Measurements from ENCODE around the gene SYCE3. TPM values are rescaled to one million over a fixed set of nuclear protein-coding genes. Genes with fewer than 3 reads are reported as not detected.

SYCE3 gene
- total and polyA plus RNA-seq, 7 donors = not detected

DNA sequence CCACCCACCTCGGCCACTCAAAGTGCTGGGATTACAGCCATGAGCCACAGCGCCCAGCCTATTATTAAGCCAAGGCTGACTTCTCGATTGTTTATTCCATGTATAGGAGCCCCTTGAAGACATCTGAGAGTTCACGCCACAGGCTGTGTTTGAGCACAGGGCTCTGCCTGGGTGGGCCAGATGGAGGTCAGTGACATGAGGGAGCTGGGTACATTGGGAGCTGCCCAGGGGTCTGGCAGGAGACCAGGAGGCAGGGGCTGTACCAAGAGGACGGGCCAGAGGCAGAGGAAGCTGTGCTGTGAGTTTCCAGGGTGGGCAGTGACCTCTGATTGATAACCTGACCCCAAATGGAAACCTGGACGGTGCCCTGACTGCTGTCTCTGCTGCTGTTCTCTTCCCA is 60.6 kb downstream of the SYCE3 start:
- H3K27ac ChIP-seq = no peak overlapping the region
- peaks cover 20 to 36% (median 29%) of the 10 kb centered on the region in 4 donors for H3K36me3 ChIP-seq
- intact Hi-C loops (cut with DNase I) = no loop called here
- TF ChIP-seq POLR2A (IDR thresholded peaks at IDR 0.05) (no peak), EP300 (IDR thresholded peaks at IDR 0.05) (no peak), POLR2AphosphoS5 (IDR thresholded peaks at IDR 0.05) (no peak)
- TF ChIP-seq, protein P1, sequence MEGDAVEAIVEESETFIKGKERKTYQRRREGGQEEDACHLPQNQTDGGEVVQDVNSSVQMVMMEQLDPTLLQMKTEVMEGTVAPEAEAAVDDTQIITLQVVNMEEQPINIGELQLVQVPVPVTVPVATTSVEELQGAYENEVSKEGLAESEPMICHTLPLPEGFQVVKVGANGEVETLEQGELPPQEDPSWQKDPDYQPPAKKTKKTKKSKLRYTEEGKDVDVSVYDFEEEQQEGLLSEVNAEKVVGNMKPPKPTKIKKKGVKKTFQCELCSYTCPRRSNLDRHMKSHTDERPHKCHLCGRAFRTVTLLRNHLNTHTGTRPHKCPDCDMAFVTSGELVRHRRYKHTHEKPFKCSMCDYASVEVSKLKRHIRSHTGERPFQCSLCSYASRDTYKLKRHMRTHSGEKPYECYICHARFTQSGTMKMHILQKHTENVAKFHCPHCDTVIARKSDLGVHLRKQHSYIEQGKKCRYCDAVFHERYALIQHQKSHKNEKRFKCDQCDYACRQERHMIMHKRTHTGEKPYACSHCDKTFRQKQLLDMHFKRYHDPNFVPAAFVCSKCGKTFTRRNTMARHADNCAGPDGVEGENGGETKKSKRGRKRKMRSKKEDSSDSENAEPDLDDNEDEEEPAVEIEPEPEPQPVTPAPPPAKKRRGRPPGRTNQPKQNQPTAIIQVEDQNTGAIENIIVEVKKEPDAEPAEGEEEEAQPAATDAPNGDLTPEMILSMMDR (IDR thresholded peaks at IDR 0.05) = no peak
- no peak for DNase-seq
- no peak overlapping the region for H3K4me3 ChIP-seq
- 87 to 89% methylated on average over 6 of the region's 6 CpGs for WGBS, 2 donors
- H3K4me1 ChIP-seq = peaks cover 0 to 26% (median 12%) of the 10 kb centered on the region in 4 donors
- no peaks in the 10 kb centered on the region for H3K27me3 ChIP-seq
- no peaks in the 10 kb centered on the region for H3K9me3 ChIP-seq

Other genes with a start within 250 kb of the SYCE3 start
- 1 to 10 TPM; 2.1 to 7.2 (median 2.8) TPM for gene DENND6B, start 235.9 kb downstream of the SYCE3 start, total RNA-seq
- 1 to 10 TPM in 2 of 3 donors, under 1 TPM in 1; 0.69 to 4.4 (median 1.2) TPM for gene DENND6B, start 235.9 kb downstream of the SYCE3 start, polyA plus RNA-seq
- gene PPP6R2, start 219.6 kb downstream of the SYCE3 start, total RNA-seq = 10 to 100 TPM; 29.0 to 64.5 (median 43.9) TPM
- gene PPP6R2, start 219.6 kb downstream of the SYCE3 start, polyA plus RNA-seq = 10 to 100 TPM; 15.0 to 57.5 (median 22.4) TPM
- 10 to 100 TPM; 23.2 to 53.7 (median 32.3) TPM for gene SBF1, start 87.9 kb downstream of the SYCE3 start, total RNA-seq
- 10 to 100 TPM; 13.8 to 67.3 (median 17.3) TPM for gene SBF1, start 87.9 kb downstream of the SYCE3 start, polyA plus RNA-seq
- not detected for gene ADM2, start 81.4 kb downstream of the SYCE3 start, total RNA-seq
- 1 to 10 TPM; 1.2 to 8.6 (median 3.2) TPM for gene ADM2, start 81.4 kb downstream of the SYCE3 start, polyA plus RNA-seq
- gene MIOX, start 76.1 kb downstream of the SYCE3 start, total RNA-seq = not detected
- under 1 TPM in 1 of 3 donors, not detected in 2; 0.20 TPM for gene MIOX, start 76.1 kb downstream of the SYCE3 start, polyA plus RNA-seq
- 10 to 100 TPM; 24.8 to 52.5 (median 45.3) TPM for gene LMF2, start 55.2 kb downstream of the SYCE3 start, total RNA-seq
- 10 to 100 TPM in 2 of 3 donors, 1 to 10 TPM in 1; 7.2 to 61.1 (median 11.3) TPM for gene LMF2, start 55.2 kb downstream of the SYCE3 start, polyA plus RNA-seq
- gene NCAPH2, start 54.7 kb downstream of the SYCE3 start, total RNA-seq = 10 to 100 TPM; 30.7 to 54.0 (median 35.6) TPM
- 10 to 100 TPM; 20.3 to 45.3 (median 22.2) TPM for gene NCAPH2, start 54.7 kb downstream of the SYCE3 start, polyA plus RNA-seq
- gene SCO2, start 37.3 kb downstream of the SYCE3 start, total RNA-seq = 1 to 10 TPM in 3 of 4 donors, not detected in 1; 1.3 to 1.8 (median 1.4) TPM
- gene SCO2, start 37.3 kb downstream of the SYCE3 start, polyA plus RNA-seq = 1 to 10 TPM; 3.9 to 5.4 (median 5.1) TPM
- gene TYMP, start 32.9 kb downstream of the SYCE3 start, total RNA-seq = 10 to 100 TPM; 20.0 to 44.3 (median 22.5) TPM
- 100 to 1,000 TPM in 1 of 3 donors, 10 to 100 TPM in 2; 17.4 to 169 (median 89.5) TPM for gene TYMP, start 32.9 kb downstream of the SYCE3 start, polyA plus RNA-seq
- gene KLHDC7B, start 17.0 kb downstream of the SYCE3 start, total RNA-seq = not detected
- 1 to 10 TPM in 1 of 3 donors, not detected in 2; 2.0 TPM for gene KLHDC7B, start 17.0 kb downstream of the SYCE3 start, polyA plus RNA-seq
- gene CPT1B, start 15.5 kb upstream of the SYCE3 start, total RNA-seq = 10 to 100 TPM in 1 of 4 donors, 1 to 10 TPM in 3; 1.4 to 10.2 (median 6.1) TPM
- 10 to 100 TPM in 1 of 3 donors, 1 to 10 TPM in 2; 3.2 to 22.6 (median 4.2) TPM for gene CPT1B, start 15.5 kb upstream of the SYCE3 start, polyA plus RNA-seq
- 10 to 100 TPM; 22.0 to 55.1 (median 39.2) TPM for gene CHKB, start 19.9 kb upstream of the SYCE3 start, total RNA-seq
- 10 to 100 TPM; 24.7 to 90.0 (median 37.8) TPM for gene CHKB, start 19.9 kb upstream of the SYCE3 start, polyA plus RNA-seq
- gene MAPK8IP2, start 37.9 kb upstream of the SYCE3 start, total RNA-seq = 1 to 10 TPM in 3 of 4 donors, under 1 TPM in 1; 0.66 to 2.9 (median 2.0) TPM
- gene MAPK8IP2, start 37.9 kb upstream of the SYCE3 start, polyA plus RNA-seq = 1 to 10 TPM in 1 of 3 donors, under 1 TPM in 2; under 0.01 to 1.9 (median 0.23) TPM
- gene ARSA, start 65.2 kb upstream of the SYCE3 start, total RNA-seq = 10 to 100 TPM; 19.3 to 26.3 (median 23.8) TPM
- 10 to 100 TPM; 10.8 to 56.9 (median 26.8) TPM for gene ARSA, start 65.2 kb upstream of the SYCE3 start, polyA plus RNA-seq
- 10 to 100 TPM in 1 of 4 donors, 1 to 10 TPM in 3; 2.5 to 14.4 (median 3.7) TPM for gene SHANK3, start 109.9 kb upstream of the SYCE3 start, total RNA-seq
- gene SHANK3, start 109.9 kb upstream of the SYCE3 start, polyA plus RNA-seq = 1 to 10 TPM in 1 of 3 donors, under 1 TPM in 2; 0.23 to 6.6 (median 0.60) TPM
- gene ACR, start 175.3 kb upstream of the SYCE3 start, total RNA-seq = under 1 TPM in 1 of 4 donors, not detected in 3; 0.68 TPM
- under 1 TPM in 1 of 3 donors, not detected in 2; 0.06 TPM for gene ACR, start 175.3 kb upstream of the SYCE3 start, polyA plus RNA-seq
- 10 to 100 TPM; 10.3 to 29.6 (median 13.8) TPM for gene RABL2B, start 220.7 kb upstream of the SYCE3 start, total RNA-seq
- 10 to 100 TPM; 10.4 to 18.0 (median 17.6) TPM for gene RABL2B, start 220.7 kb upstream of the SYCE3 start, polyA plus RNA-seq